GM12878 (cell line): ENCODE measurements around the gene OXCT1. TPM values are rescaled to one million over a fixed set of nuclear protein-coding genes. Genes with fewer than 3 reads are reported as not detected.

Experiments used
- ATAC-seq: fragments of 200-7000 bp; cut with Tn5 transposase; 3 replicates; pipeline ENCODE4 v1.9.1; 2020; ENCODE audit warnings: mild to moderate bottlenecking, moderate library complexity
- BruUV-seq: library from RNA; stranded (reverse); fragments of 400-500 nt; replicated peaks from 2 replicates; lab custom pipeline; 2021; lab: Mats Ljungman, UMichigan
- CTCF ChIA-PET: fragments of 300-600 bp; sonication (Branson Sonifier 250); formaldehyde crosslinking; extraction: SDS; loops from one replicate; lab custom pipeline; 2021; ENCODE audit warnings: inconsistent platforms; lab: Yijun Ruan, JAX
- POLR2A ChIA-PET: fragments of 350-600 bp; formaldehyde crosslinking; extraction: SDS; loops from one replicate; lab custom pipeline; 2021; ENCODE audit warnings: inconsistent platforms; lab: Charles Lee
- RAD21 ChIA-PET: fragments of 300-600 bp; sonication (Branson Sonifier 250); formaldehyde crosslinking; loops from one replicate; lab custom pipeline; 2023; ENCODE audit warnings: antibody characterized with exemption; ENCODE audit not compliant: unreplicated experiment; lab: Charles Lee
- SMC1A ChIA-PET: fragments of 300-600 bp; sonication (Branson Sonifier 250); formaldehyde crosslinking; loops from one replicate; lab custom pipeline; 2023; ENCODE audit not compliant: unreplicated experiment, uncharacterized antibody; lab: Charles Lee
- DNase-seq: peaks from one replicate; pipeline ENCODE4 v3.0.0-alpha.2; 2011; ENCODE audit warnings: low read depth, low spot score
- FAIRE-seq: peaks from 3 replicates; lab custom pipeline; 2011; peaks lifted over from hg19 to GRCh38; lab: Jason Lieb, UNC
- H2AFZ ChIP-seq: 2 replicates; pipeline ENCODE4 v1.6.0; 2011; ENCODE audit warnings: low read depth, low read length, control low read depth; ENCODE audit not compliant: control insufficient read depth
- H3K27ac ChIP-seq: 2 replicates; pipeline ENCODE4 v1.5.1; 2011; ENCODE audit warnings: control low read depth; ENCODE audit not compliant: control insufficient read depth, insufficient read depth
- H3K27me3 ChIP-seq, 2 experiments: replicated peaks in 1 of 2; 2 replicates each; pipeline versions ENCODE4 v1.6.0 to v1.6.1; 2011; ENCODE audit warnings: low read length in 1 of 2; ENCODE audit not compliant: control insufficient read depth in 2 of 2, insufficient read depth in 2 of 2
- H3K36me3 ChIP-seq, 2 experiments: 2 replicates each; pipeline ENCODE4 v1.5.1; 2011; ENCODE audit warnings: low read length in 1 of 2; ENCODE audit not compliant: control insufficient read depth in 2 of 2, insufficient read depth in 2 of 2
- H3K4me1 ChIP-seq: 2 replicates; pipeline ENCODE4 v1.6.1; 2011; ENCODE audit warnings: mild to moderate bottlenecking, low read length, moderate library complexity, mixed read lengths; ENCODE audit not compliant: control insufficient read depth, insufficient read depth
- H3K4me2 ChIP-seq: 2 replicates; pipeline ENCODE4 v1.6.0; 2011; ENCODE audit warnings: control low read depth; ENCODE audit not compliant: control insufficient read depth, insufficient read depth
- H3K4me3 ChIP-seq: fragments of 200-600 bp; sonication (generic); 2 replicates; pipeline ENCODE4 v1.5.1; 2016
- H3K79me2 ChIP-seq: 2 replicates; pipeline ENCODE4 v1.6.0; 2011; ENCODE audit warnings: low read length; ENCODE audit not compliant: control insufficient read depth, insufficient read depth
- H3K9ac ChIP-seq: 2 replicates; pipeline ENCODE4 v1.8.0; 2011; ENCODE audit warnings: low read length, control low read depth, mixed read lengths; ENCODE audit not compliant: control insufficient read depth, insufficient read depth
- H3K9me3 ChIP-seq: replicated peaks from 3 replicates; pipeline ENCODE4 v1.5.1; 2011; ENCODE audit warnings: mild to moderate bottlenecking, low read length; ENCODE audit not compliant: control insufficient read depth, insufficient read depth
- H4K20me1 ChIP-seq: 2 replicates; pipeline ENCODE4 v1.6.0; 2011; ENCODE audit not compliant: control insufficient read depth, insufficient read depth
- CHD1 ChIP-seq: IDR thresholded peaks from 2 replicates; pipeline ENCODE4 v1.6.1; 2012; ENCODE audit warnings: low read depth, low read length, improper control_type of control experiment
- FOS ChIP-seq: IDR thresholded peaks from 3 replicates; pipeline ENCODE4 v1.6.1; 2011; ENCODE audit warnings: borderline replicate concordance; ENCODE audit not compliant: insufficient read length; ENCODE audit errors: extremely low read depth
- JUND ChIP-seq: IDR thresholded peaks from 2 replicates; pipeline ENCODE4 v1.6.1; 2012; ENCODE audit warnings: low read depth, mild to moderate bottlenecking, low read length, improper control_type of control experiment, moderate library complexity
- POLR2AphosphoS5 ChIP-seq: IDR thresholded peaks from 2 replicates; pipeline ENCODE4 v1.6.1; 2011; ENCODE audit warnings: mild to moderate bottlenecking, low read length, inconsistent platforms
- SPI1 ChIP-seq: IDR thresholded peaks from 2 replicates; pipeline ENCODE4 v1.6.1; 2011; ENCODE audit warnings: low read depth, mild to moderate bottlenecking, low read length, moderate library complexity, borderline replicate concordance; ENCODE audit not compliant: insufficient read depth
- TARDBP ChIP-seq: IDR thresholded peaks from 2 replicates; pipeline ENCODE4 v1.6.1; 2016; ENCODE audit warnings: borderline replicate concordance
- ZNF274 ChIP-seq: IDR thresholded peaks from one replicate; pipeline ENCODE4 v1.8.0; 2011; ENCODE audit not compliant: insufficient read length, insufficient read depth
- WGBS: methylation state at CpG from one replicate; pipeline ENCODE4 v1.1.6; 2016; ENCODE audit warnings: low lambda C conversion rate; ENCODE audit not compliant: insufficient replicate concordance, insufficient coverage; ENCODE audit errors: missing lambda C conversion rate; 5-methylcytosine and 5-hydroxymethylcytosine counted together
- in situ Hi-C: fragments of 300-500 bp; cut with MboI; formaldehyde crosslinking; loops from 9 replicates; pipeline ENCODE4 v1.14.3; 2018; ENCODE audit warnings: mixed read lengths
- intact Hi-C: fragments of 100-400 bp; cut with micrococcal nuclease; formaldehyde crosslinking; loops from one replicate; pipeline ENCODE4 v1.14.2; 2022; ENCODE audit not compliant: unreplicated experiment
- polyA plus RNA-seq, 11 experiments: library from polyadenylated mRNA; depleted of rRNA in 4 of 11; unstranded in 6 of 11; stranded (reverse) in 5 of 11; fragments of >200 nt; fragmentation: Nextera tagmentation in 4 of 11; fragmentation: Illumina TruSeq in 1 of 11; extraction: Ambion mirVana in 4 of 11; extraction: Trizol in 1 of 11; gene quantifications; 1 replicate in 1 of 11; 2 replicates in 10 of 11; pipeline versions ENCODE4 v1.2.1 to v1.2.3, GENCODE V29; 2011 to 2016; ENCODE audit warnings: inconsistent platforms in 2 of 11, missing spikeins in 2 of 11, low read depth in 1 of 11
- total RNA-seq, 4 experiments: library from RNA; depleted of rRNA in 3 of 4; stranded (reverse); fragments of >200 nt in 3 of 4; fragmentation: Illumina TruSeq in 1 of 4; extraction: Trizol in 1 of 4; gene quantifications; 2 replicates each; pipeline versions ENCODE4 v1.2.1 to v1.2.3, GENCODE V29; 2013 to 2021
- TF ChIP-seq, protein P1 (sequence below): fragments of 450-650 bp; IDR thresholded peaks from 2 replicates; pipeline ENCODE4 v1.6.1; 2016; ENCODE audit warnings: mild to moderate bottlenecking
- TF ChIP-seq, protein P2 (sequence below): fragments of 450-650 bp; IDR thresholded peaks from 2 replicates; pipeline ENCODE4 v1.6.1; 2017; ENCODE audit warnings: mild to moderate bottlenecking, moderate library complexity
- TF ChIP-seq, protein P3 (sequence below): IDR thresholded peaks from 2 replicates; pipeline ENCODE4 v1.6.1; 2011; ENCODE audit warnings: borderline replicate concordance, low read depth, mild to moderate bottlenecking, moderate library complexity, mixed read lengths, low read length; ENCODE audit not compliant: insufficient read depth; ENCODE audit errors: extremely low read length

OXCT1 gene
- total and polyA plus RNA-seq, 10 of the 15 experiments (the other 5 are each of a cell fraction or from before 2014, with no cell fraction given), result 46.9 to 103 (median 70.5) TPM

DNA sequence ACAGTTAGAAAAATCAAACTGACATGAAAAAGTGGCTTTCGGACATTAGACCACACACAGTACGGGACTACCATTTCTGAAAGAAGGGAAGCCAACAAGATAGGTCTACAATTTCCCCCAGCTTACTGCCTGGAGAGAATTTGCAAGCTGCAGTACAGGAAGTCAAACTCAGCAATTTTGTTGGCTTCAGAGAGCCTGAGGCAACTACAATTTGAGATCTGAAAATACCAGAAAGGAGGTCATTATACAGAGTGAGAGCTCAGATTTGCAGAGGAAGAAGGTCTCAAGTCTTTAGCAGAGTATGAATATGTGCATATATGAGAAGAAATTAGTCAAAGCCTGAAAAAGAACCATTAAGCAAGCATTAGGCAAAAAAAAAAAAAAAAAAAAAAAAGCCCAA, 83.0 kb downstream of the OXCT1 start:
- 97% methylated on average over 2 of the region's 2 CpGs for WGBS
- Histone ChIP-seq H3K27me3 (no peaks in the 10 kb centered on the region), H3K4me2 (no peak overlapping the region), H3K9ac (no peak overlapping the region), H3K9me3 (no peaks in the 10 kb centered on the region), H3K79me2 (no peaks in the 10 kb centered on the region), H4K20me1 (no peaks in the 10 kb centered on the region), H3K27ac (no peak overlapping the region)
- ChIA-PET SMC1A (interaction anchor here (1.0 to 1.9 kb wide), 3 partner anchors 10 to 15 kb away, joined by 3 to 8 read pairs (median 8); no protein-coding TSS in a partner anchor), POLR2A (no interaction called here)
- ATAC-seq (no peak), DNase-seq (no peak), FAIRE-seq (no peak)
- in situ Hi-C loops, result no loop called here
- TF ChIP-seq ZNF274 (no peak), SPI1 (no peak), FOS (no peak)
- TF ChIP-seq, all 136 proteins: peak for 0
- intact Hi-C loops, result no loop called here
- Histone ChIP-seq H3K4me1 (no peaks in the 10 kb centered on the region), H3K36me3 (no peaks in the 10 kb centered on the region; a peak in 2 of 4 replicates), H3K4me3 (no peak overlapping the region), H2AFZ (no peak overlapping the region)
- RAD21 ChIA-PET, result interaction anchor here (0.7 to 1.6 kb wide), 3 partner anchors 9 to 79 kb away, joined by 3 to 5 read pairs (median 4); no protein-coding TSS in a partner anchor
- CTCF ChIA-PET, result interaction anchor here (0.9 to 1.7 kb wide), 3 partner anchors 9 to 56 kb away, joined by 3 to 9 read pairs (median 5); no protein-coding TSS in a partner anchor
- no TSS peak for BruUV-seq

DNA sequence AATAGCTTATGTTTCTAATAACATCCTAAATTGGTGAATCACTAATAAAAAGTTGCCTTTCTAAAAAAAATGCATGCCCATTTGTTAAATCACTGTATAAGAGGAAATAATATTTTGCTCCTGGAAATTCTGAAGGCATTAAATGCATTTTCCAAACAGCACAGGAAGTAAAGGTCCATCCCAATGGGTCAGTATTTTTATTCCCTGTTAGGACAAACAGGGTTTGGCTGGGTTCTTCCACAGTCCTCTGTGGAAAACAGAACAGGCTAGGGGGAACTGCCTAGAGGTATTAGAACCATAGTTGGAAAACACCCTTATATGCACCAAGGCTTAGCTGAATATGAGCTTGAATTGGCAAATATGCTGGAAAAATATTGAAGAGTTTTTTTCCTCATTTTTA, 85.2 kb downstream of the OXCT1 start:
- ChIA-PET SMC1A (interaction anchor here (1.2 to 2.7 kb wide), 3 partner anchors 14 to 25 kb away, joined by 4 to 6 read pairs (median 6); no protein-coding TSS in a partner anchor), RAD21 (no interaction called here), POLR2A (interaction anchor here (1.3 kb wide), 1 partner anchor 10 kb away, joined by 3 read pairs; no protein-coding TSS in a partner anchor), CTCF (no interaction called here)
- FAIRE-seq (no peak), DNase-seq (no peak), ATAC-seq (no peak)
- Histone ChIP-seq H3K4me1 (no peaks in the 10 kb centered on the region), H3K36me3 (peaks cover 0 to 2% of the 10 kb centered on the region in 2 experiments; a peak in 2 of 4 replicates), H4K20me1 (no peaks in the 10 kb centered on the region), H3K9me3 (no peaks in the 10 kb centered on the region), H3K27ac (no peak overlapping the region), H3K4me2 (no peak overlapping the region), H3K9ac (no peak overlapping the region), H3K27me3 (no peaks in the 10 kb centered on the region), H3K79me2 (no peaks in the 10 kb centered on the region), H2AFZ (no peak overlapping the region), H3K4me3 (no peak overlapping the region)
- no TSS peak for BruUV-seq
- intact Hi-C loops (no loop called here), in situ Hi-C loops (no loop called here)
- TF ChIP-seq, protein P1, sequence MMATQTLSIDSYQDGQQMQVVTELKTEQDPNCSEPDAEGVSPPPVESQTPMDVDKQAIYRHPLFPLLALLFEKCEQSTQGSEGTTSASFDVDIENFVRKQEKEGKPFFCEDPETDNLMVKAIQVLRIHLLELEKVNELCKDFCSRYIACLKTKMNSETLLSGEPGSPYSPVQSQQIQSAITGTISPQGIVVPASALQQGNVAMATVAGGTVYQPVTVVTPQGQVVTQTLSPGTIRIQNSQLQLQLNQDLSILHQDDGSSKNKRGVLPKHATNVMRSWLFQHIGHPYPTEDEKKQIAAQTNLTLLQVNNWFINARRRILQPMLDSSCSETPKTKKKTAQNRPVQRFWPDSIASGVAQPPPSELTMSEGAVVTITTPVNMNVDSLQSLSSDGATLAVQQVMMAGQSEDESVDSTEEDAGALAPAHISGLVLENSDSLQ, result no peak
- no peak for TF ChIP-seq POLR2AphosphoS5
- TF ChIP-seq TARDBP, result no peak
- TF ChIP-seq, protein P2, sequence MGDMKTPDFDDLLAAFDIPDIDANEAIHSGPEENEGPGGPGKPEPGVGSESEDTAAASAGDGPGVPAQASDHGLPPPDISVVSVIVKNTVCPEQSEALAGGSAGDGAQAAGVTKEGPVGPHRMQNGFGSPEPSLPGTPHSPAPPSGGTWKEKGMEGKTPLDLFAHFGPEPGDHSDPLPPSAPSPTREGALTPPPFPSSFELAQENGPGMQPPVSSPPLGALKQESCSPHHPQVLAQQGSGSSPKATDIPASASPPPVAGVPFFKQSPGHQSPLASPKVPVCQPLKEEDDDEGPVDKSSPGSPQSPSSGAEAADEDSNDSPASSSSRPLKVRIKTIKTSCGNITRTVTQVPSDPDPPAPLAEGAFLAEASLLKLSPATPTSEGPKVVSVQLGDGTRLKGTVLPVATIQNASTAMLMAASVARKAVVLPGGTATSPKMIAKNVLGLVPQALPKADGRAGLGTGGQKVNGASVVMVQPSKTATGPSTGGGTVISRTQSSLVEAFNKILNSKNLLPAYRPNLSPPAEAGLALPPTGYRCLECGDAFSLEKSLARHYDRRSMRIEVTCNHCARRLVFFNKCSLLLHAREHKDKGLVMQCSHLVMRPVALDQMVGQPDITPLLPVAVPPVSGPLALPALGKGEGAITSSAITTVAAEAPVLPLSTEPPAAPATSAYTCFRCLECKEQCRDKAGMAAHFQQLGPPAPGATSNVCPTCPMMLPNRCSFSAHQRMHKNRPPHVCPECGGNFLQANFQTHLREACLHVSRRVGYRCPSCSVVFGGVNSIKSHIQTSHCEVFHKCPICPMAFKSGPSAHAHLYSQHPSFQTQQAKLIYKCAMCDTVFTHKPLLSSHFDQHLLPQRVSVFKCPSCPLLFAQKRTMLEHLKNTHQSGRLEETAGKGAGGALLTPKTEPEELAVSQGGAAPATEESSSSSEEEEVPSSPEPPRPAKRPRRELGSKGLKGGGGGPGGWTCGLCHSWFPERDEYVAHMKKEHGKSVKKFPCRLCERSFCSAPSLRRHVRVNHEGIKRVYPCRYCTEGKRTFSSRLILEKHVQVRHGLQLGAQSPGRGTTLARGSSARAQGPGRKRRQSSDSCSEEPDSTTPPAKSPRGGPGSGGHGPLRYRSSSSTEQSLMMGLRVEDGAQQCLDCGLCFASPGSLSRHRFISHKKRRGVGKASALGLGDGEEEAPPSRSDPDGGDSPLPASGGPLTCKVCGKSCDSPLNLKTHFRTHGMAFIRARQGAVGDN, result no peak
- TF ChIP-seq CHD1, result no peak
- TF ChIP-seq, protein P3, sequence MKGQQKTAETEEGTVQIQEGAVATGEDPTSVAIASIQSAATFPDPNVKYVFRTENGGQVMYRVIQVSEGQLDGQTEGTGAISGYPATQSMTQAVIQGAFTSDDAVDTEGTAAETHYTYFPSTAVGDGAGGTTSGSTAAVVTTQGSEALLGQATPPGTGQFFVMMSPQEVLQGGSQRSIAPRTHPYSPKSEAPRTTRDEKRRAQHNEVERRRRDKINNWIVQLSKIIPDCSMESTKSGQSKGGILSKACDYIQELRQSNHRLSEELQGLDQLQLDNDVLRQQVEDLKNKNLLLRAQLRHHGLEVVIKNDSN, result no peak
- TF ChIP-seq JUND, result no peak
- no peak for TF ChIP-seq SPI1
